Measurements from ENCODE around the gene NPRL2. TPM values are rescaled to one million over a fixed set of nuclear protein-coding genes. Genes with fewer than 3 reads are reported as not detected.

NPRL2 gene
- total RNA-seq (2014; rRNA removed; shearing (Covaris generic); ENCODE audit: low replicate concordance): 14.3 and 16.0 TPM in 2 replicates

- Histone ChIP-seq H3K36me3 (peaks cover 18% of the 10 kb centered on the region), H3K4me3 (peak within 1 kb of the TSS; percentile 93), H3K9me3 (no peaks in the 10 kb centered on the region)
Measured at GRCh38 chr3:50350527-50351322, at the start of gene NPRL2, which contains the start of gene CYB561D2. Gene NPRL2, minus strand, starts transcription at chr3:50350775. Its CDS starts 123 bp downstream, at chr3:50350652. Gene CYB561D2, plus strand, starts transcription at chr3:50350862. Its CDS starts 572 bp downstream, at chr3:50351434.

GRCh38 chr3:50396502-50396901 lies 45.9 kb upstream of the NPRL2 start:
- DNase-seq: no peak
- Histone ChIP-seq H3K4me3 (no peak overlapping the region), H3K9me3 (no peaks in the 10 kb centered on the region), H3K36me3 (no peaks in the 10 kb centered on the region), H3K27me3 (no peaks in the 10 kb centered on the region)

More at GRCh38 chr3:50350527-50351322, at the start of gene NPRL2, which contains the start of gene CYB561D2:
- no peaks in the 10 kb centered on the region for H3K27me3 ChIP-seq
- peak; percentile 89 for DNase-seq

DNA sequence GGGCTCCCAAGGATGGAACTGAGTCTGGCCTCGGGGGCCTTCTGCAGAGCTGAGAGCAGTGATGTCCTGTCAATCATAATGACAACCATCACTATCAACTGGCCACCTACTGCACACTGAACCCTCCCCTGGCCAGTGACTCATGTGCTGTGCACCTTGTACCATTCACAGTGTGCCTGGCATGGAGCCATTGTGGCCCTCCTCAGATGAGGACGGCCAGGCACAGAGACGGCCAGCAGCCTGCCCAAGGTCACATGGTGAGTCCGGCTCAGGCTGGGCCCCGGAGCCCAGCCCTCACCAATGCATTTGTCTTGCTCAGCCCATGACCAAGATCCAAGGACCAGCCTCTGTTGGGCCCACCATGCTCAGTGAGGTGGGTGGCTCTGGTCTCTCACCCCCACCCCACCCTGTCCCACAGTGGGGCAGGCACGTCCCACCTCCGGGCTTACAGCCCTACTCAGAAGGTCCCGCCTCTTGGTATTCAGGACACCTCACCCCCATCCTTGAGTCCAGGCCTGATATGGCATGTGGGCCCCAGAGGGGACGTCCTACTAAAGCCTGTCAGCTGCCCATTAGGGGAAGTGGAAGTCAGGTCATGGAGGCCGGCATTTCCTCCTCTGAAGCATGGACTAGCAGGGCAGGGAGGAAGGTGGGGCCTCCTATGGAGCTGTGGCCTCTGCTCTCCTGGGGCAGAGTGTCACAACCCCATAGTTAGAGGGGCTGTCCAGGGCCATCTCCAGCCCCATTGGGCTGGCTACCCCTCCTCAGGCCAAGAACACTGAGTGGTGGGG lies 44.7 kb upstream of the NPRL2 start:
- DNase-seq: no peak
- no peaks in the 10 kb centered on the region for H3K36me3 ChIP-seq
- no peak overlapping the region for H3K4me3 ChIP-seq
- no peaks in the 10 kb centered on the region for H3K9me3 ChIP-seq
- no peaks in the 10 kb centered on the region for H3K27me3 ChIP-seq

- DNase-seq: no peak
- Histone ChIP-seq H3K36me3 (no peaks in the 10 kb centered on the region), H3K4me3 (no peak overlapping the region), H3K27me3 (no peaks in the 10 kb centered on the region), H3K9me3 (no peaks in the 10 kb centered on the region)
Measured at GRCh38 chr3:50393061-50393460, 42.5 kb upstream of the NPRL2 start.

GRCh38 chr3:50392101-50392715 lies 41.6 kb upstream of the NPRL2 start:
- H3K4me3 ChIP-seq: no peak overlapping the region
- peak; percentile 14 for DNase-seq
- no peaks in the 10 kb centered on the region for H3K36me3 ChIP-seq
- H3K9me3 ChIP-seq: no peaks in the 10 kb centered on the region
- no peaks in the 10 kb centered on the region for H3K27me3 ChIP-seq

DNA sequence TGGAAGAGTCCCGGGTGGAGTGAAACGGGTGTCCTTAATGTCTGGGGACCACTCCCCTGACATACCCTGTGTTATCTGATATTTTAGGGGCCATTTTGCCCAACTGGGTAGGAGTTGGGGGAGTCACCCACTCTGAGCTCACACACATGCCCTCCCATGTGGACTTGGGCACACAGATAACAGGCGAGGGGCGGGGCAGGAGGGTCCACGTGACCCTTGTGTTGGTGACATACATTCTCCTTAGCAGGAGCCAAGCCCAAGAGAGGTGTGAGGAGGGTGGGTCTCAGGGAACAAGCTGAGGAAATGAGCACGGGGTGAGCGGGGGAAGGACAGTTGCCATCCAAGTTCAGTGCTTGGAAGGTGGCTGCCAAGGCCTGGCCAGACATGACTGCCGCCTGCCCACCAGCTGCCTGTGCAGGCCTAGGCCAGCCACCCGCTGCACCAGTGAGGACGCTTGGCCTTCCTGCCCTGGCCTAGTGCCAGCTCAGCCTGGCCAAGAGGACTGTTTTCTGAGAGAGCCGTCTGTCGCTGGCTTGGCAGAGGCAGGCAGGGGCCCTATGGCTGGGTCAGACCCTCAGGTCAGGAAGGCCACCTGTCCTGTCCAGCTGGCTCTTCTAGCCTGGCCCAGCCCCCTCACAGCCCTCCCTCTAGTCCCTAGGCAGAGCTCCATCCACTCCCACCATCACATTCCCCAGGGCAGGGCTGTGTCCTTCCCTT lies 40.1 kb upstream of the NPRL2 start:
- Histone ChIP-seq H3K4me3 (no peak overlapping the region), H3K27me3 (no peaks in the 10 kb centered on the region)
- peak; percentile 13 for DNase-seq

GRCh38 chr3:50389414-50389767 lies 38.8 kb upstream of the NPRL2 start:
- Histone ChIP-seq H3K4me3 (no peak overlapping the region), H3K9me3 (no peaks in the 10 kb centered on the region), H3K27me3 (no peaks in the 10 kb centered on the region), H3K36me3 (no peaks in the 10 kb centered on the region)
- no peak for DNase-seq

More for the DNA sequence above, 40.1 kb upstream of the NPRL2 start:
- H3K36me3 ChIP-seq: no peaks in the 10 kb centered on the region
- no peaks in the 10 kb centered on the region for H3K9me3 ChIP-seq

DNA sequence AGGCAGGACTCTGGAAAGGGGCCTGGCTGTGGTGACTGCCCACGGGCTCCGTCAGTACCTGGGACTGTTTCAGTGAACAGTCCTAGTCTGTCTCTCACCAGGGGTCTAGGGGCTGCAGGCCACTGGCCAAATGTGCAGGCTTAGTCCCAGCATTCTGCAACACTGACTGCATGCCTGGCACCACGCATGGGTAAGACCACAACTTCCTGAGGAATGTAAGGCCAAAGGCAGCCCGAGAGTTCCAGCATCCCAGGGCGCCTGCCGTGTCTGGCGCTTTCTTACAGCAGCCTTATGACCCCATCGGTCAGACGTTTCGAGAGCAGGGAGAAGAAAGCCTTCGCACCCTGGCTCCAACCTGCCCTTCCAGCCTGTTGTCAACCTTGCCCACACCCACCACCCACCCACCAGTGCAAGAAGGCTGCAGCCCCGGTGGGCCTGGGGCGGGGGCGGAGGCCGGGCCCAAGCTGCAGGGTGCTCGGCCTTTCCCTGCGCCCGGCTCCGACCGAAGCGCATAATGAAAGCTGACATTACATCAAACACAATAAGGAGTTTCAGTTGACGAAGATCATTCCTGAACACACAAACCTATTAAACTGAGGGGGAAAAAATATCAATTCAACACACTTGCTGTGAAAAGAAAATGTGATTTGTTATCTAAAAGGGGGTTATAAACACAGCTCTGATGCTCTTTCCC lies 38.3 kb upstream of the NPRL2 start:
- Histone ChIP-seq H3K9me3 (no peaks in the 10 kb centered on the region), H3K36me3 (no peaks in the 10 kb centered on the region), H3K4me3 (no peak overlapping the region), H3K27me3 (no peaks in the 10 kb centered on the region)
- DNase-seq: peak; percentile 52

GRCh38 chr3:50388016-50388719 lies 37.6 kb upstream of the NPRL2 start:
- Histone ChIP-seq H3K36me3 (no peaks in the 10 kb centered on the region), H3K9me3 (no peaks in the 10 kb centered on the region), H3K27me3 (no peaks in the 10 kb centered on the region), H3K4me3 (no peak overlapping the region)
- no peak for DNase-seq

DNA sequence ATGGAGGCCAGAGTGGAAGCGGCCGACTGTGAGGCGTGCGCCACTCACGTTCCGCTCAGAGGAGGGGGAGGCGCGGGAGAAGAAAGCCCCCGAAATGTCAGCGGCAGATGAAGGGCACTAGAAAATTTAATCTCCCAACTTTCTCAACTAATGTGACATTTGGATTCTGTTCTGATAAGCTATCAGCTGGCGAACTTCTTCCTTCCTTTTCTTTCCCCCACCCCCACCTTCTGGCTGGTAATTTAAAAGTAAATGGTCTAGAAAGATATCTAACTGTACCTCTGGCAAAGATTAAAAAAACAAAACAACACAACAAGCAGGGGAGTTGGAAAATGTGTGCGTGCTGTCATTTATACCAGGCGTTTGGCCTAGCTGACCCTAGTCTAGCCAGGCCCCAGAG lies 35.2 kb upstream of the NPRL2 start:
- H3K27me3 ChIP-seq: no peaks in the 10 kb centered on the region
- H3K9me3 ChIP-seq: no peaks in the 10 kb centered on the region
- no peaks in the 10 kb centered on the region for H3K36me3 ChIP-seq
- no peak for DNase-seq
- H3K4me3 ChIP-seq: no peak overlapping the region

- no peaks in the 10 kb centered on the region for H3K9me3 ChIP-seq
- H3K4me3 ChIP-seq: no peak overlapping the region
- no peaks in the 10 kb centered on the region for H3K36me3 ChIP-seq
- H3K27me3 ChIP-seq: no peaks in the 10 kb centered on the region
- DNase-seq: no peak
Measured at GRCh38 chr3:50383750-50384149, 33.2 kb upstream of the NPRL2 start.

GRCh38 chr3:50382722-50383121 lies 32.1 kb upstream of the NPRL2 start:
- H3K27me3 ChIP-seq: no peaks in the 10 kb centered on the region
- no peaks in the 10 kb centered on the region for H3K9me3 ChIP-seq
- DNase-seq: no peak
- H3K36me3 ChIP-seq: no peaks in the 10 kb centered on the region
- no peak overlapping the region for H3K4me3 ChIP-seq

DNA sequence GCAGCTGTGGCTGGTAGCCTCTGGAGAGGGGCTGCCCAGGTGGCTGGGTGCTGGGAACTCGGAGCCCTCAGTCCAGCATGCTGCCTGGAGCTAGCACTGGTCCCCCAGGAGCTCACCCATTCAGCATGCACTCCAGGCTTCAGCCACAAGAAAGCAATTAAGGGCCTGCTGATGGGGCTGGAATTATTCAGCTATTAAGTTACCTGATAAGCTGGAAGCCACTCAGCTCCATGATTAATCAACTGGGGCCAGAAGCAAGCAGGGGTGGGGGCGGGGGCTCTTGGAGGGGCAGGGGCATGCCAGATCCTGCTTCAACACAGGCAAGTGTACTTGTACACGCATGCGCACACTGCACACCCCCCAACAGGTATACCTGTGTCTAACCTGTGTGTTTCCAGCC lies 30.8 kb upstream of the NPRL2 start:
- no peaks in the 10 kb centered on the region for H3K36me3 ChIP-seq
- H3K4me3 ChIP-seq: no peak overlapping the region
- DNase-seq: no peak
- no peaks in the 10 kb centered on the region for H3K9me3 ChIP-seq
- H3K27me3 ChIP-seq: no peaks in the 10 kb centered on the region

- no peak overlapping the region for H3K4me3 ChIP-seq
- no peaks in the 10 kb centered on the region for H3K9me3 ChIP-seq
- no peak for DNase-seq
- H3K27me3 ChIP-seq: no peaks in the 10 kb centered on the region
- H3K36me3 ChIP-seq: no peaks in the 10 kb centered on the region
Measured at GRCh38 chr3:50380405-50381085, 30.0 kb upstream of the NPRL2 start.

DNA sequence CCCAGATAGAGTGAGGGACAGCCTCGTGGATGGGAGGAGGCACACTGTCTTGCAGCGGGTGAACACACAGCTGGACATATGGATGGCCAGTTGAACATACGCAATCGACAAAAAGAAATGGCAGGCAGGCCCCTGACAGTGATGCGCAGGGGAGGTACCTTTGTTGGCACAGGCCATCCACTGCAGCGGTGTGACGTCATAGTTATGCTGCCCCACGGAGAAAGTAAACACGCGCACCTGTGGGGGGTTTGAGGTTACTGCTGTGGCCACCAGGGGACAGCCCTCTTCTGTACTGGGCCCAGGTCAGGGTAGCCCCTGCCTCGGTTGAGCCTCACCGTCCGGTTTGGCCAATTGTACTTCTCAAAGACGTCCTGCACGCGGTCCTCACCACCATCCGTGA lies 28.2 kb upstream of the NPRL2 start:
- no peaks in the 10 kb centered on the region for H3K9me3 ChIP-seq
- H3K36me3 ChIP-seq: no peaks in the 10 kb centered on the region
- no peak overlapping the region for H3K4me3 ChIP-seq
- DNase-seq: no peak
- H3K27me3 ChIP-seq: no peaks in the 10 kb centered on the region
